Fibroblast of villous mesenchyme (primary cell): ENCODE results near the gene ARHGEF39. TPM values are rescaled to one million over a fixed set of nuclear protein-coding genes. Genes with fewer than 3 reads are reported as not detected.

Source experiments
- DNase-seq: peaks from one replicate; pipeline ENCODE4 v3.0.0-alpha.2; 2010; ENCODE audit warnings: low read depth
- H3K4me3 ChIP-seq: 2 replicates; pipeline ENCODE4 v1.5.1; 2011; ENCODE audit warnings: low read depth, mild to moderate bottlenecking, low read length
- total RNA-seq: library from RNA; depleted of rRNA; stranded (reverse); fragments of >200 nt; gene quantifications from 2 replicates; pipeline ENCODE4 v1.2.3, GENCODE V29; 2012
- TF ChIP-seq, protein P1 (sequence below): IDR thresholded peaks from 2 replicates; pipeline ENCODE4 v1.5.1; 2012; ENCODE audit warnings: low read depth, mild to moderate bottlenecking, low read length; ENCODE audit not compliant: insufficient read depth

ARHGEF39 gene
- total RNA-seq, 1 donor, result 3.0 TPM

DNA sequence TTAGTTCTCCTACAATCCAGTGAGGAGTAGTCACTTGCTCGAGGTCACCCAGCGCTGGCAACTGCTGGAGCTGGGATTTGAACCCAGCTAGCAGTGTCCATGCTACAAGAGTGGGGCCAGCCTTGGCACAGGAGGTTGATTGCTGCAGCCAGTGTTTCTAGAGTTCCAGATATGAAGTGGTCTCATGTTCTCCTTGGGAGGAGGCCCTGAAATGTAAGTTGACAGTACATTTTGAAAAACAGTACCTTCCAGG lies 6.1 kb downstream of the ARHGEF39 start:
- peak; percentile 57 for DNase-seq
- TF ChIP-seq, protein P1, sequence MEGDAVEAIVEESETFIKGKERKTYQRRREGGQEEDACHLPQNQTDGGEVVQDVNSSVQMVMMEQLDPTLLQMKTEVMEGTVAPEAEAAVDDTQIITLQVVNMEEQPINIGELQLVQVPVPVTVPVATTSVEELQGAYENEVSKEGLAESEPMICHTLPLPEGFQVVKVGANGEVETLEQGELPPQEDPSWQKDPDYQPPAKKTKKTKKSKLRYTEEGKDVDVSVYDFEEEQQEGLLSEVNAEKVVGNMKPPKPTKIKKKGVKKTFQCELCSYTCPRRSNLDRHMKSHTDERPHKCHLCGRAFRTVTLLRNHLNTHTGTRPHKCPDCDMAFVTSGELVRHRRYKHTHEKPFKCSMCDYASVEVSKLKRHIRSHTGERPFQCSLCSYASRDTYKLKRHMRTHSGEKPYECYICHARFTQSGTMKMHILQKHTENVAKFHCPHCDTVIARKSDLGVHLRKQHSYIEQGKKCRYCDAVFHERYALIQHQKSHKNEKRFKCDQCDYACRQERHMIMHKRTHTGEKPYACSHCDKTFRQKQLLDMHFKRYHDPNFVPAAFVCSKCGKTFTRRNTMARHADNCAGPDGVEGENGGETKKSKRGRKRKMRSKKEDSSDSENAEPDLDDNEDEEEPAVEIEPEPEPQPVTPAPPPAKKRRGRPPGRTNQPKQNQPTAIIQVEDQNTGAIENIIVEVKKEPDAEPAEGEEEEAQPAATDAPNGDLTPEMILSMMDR, result no peak
- peak overlapping the region; percentile 86 for H3K4me3 ChIP-seq

DNA sequence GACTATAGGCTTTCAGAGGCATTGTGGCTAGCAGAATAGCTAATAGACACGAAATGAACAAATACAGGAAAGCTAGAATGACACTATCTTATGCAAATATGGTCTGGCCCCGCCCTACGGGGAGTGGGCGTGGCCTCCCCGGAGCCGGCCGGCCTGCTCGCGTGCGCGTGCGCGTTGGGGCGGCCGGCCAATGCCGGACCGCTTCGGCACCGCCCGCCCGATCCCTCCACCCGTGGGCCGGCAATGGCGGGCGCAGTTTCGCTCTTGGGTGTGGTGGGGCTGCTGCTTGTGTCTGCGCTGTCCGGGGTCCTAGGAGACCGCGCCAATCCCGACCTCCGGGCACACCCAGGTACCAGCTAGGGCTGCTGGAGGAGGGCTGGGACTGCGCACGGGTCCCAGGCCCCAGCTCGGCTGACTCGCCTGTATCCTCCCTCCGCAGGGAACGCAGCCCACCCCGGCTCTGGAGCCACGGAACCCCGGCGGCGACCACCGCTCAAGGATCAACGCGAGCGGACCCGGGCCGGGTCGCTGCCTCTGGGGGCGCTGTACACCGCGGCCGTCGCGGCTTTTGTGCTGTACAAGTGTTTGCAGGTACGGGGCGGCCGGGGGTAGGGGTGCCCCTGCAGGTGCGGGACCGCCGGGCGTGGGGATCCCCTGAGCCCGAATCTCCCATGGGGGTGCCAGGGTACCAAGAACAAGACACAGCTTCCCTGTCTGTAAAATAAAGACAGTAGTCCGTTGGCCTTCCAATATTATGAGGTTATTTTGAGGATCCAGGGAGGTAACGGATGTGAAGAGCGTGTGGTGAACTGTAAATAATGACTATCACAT lies 6.6 kb downstream of the ARHGEF39 start, which contains the start of gene CCDC107:
Gene CCDC107 (plus strand): TSS at position 156 of the 831 bp plus-strand sequence. CDS start 88 bp downstream, at position 244.
- TF ChIP-seq, protein P1, result peak; percentile 47
- H3K4me3 ChIP-seq, result peak within 1 kb of the TSS; percentile 86
- DNase-seq, result peak; percentile 88

- TF ChIP-seq, protein P1, result peak; percentile 19
- DNase-seq, result peak; percentile 100
- H3K4me3 ChIP-seq, result peak within 1 kb of the TSS; percentile 86
Measured at GRCh38 chr9:35657546-35658136, 7.4 kb downstream of the ARHGEF39 start, which contains the start of gene RMRP. RMRP (minus strand) TSS chr9:35658019.

GRCh38 chr9:35656831-35657545 lies 8.0 kb downstream of the ARHGEF39 start:
- H3K4me3 ChIP-seq, result peak overlapping the region; percentile 58
- TF ChIP-seq, protein P1, result no peak
- DNase-seq, result peak; percentile 67

GRCh38 chr9:35656348-35656747 lies 8.6 kb downstream of the ARHGEF39 start:
- TF ChIP-seq, protein P1, result no peak
- H3K4me3 ChIP-seq, result no peak overlapping the region
- DNase-seq, result no peak

DNA sequence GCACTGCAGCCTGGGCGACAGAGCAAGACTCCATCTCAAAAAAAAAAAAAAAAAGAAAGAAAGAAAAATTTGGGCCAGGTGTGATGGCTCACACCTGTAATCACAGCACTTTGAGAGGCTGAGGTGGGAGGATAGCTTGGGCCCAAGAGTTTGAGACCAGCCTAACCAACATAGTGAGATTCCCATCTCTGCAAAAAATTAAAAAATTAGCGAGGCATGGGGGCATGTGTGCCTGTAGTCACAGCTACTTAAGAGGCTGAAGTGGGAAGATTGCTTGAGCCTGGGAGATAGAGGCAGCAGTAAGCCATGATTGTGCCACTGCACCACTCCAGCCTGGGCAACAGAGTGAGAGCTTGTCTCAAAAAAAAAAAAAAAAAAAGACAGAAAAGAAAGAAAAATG lies 11.4 kb downstream of the ARHGEF39 start:
- TF ChIP-seq, protein P1, result no peak
- no peak for DNase-seq
- H3K4me3 ChIP-seq, result no peak overlapping the region
